ENCODE measurements around the gene TAOK2.

DNA sequence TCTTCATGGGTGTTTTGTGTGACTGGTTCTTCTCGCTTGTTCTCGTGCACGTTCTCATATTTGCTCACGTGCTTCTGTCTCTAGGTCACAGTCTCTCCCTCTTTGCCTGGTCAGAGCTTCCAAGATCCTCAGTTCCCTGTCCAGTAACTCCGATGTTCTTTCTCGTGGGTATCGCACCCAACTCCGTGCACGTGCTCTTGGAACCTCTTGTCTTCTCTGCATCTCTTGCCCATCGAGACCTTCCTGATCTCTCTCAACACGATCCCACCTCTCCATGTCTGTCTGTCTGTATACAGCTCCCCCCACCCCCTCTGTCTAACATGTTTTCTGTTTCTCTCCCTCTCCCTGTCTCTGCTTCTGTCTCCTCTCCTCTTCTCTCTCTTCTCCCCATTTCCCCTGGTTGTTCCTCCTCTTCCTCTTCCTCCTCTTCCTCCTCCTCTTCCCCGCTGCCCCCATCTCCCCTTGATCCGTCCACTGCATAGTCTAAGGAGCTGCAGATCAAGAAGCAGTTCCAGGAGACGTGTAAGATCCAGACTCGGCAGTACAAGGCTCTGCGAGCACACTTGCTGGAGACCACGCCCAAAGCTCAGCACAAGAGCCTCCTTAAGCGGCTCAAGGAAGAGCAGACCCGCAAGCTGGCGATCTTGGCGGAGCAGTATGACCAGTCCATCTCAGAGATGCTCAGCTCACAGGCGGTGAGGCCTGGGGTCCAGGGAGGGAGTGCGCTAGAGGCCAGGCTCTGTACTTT, 15.6 kb downstream of the TAOK2 start:
- TF ChIP-seq, protein P1, sequence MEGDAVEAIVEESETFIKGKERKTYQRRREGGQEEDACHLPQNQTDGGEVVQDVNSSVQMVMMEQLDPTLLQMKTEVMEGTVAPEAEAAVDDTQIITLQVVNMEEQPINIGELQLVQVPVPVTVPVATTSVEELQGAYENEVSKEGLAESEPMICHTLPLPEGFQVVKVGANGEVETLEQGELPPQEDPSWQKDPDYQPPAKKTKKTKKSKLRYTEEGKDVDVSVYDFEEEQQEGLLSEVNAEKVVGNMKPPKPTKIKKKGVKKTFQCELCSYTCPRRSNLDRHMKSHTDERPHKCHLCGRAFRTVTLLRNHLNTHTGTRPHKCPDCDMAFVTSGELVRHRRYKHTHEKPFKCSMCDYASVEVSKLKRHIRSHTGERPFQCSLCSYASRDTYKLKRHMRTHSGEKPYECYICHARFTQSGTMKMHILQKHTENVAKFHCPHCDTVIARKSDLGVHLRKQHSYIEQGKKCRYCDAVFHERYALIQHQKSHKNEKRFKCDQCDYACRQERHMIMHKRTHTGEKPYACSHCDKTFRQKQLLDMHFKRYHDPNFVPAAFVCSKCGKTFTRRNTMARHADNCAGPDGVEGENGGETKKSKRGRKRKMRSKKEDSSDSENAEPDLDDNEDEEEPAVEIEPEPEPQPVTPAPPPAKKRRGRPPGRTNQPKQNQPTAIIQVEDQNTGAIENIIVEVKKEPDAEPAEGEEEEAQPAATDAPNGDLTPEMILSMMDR (IDR thresholded peaks at IDR 0.05): no peak
- TF ChIP-seq POLR2A (IDR thresholded peaks at IDR 0.05) (no peak), EP300 (IDR thresholded peaks at IDR 0.05) (no peak)

Measured in tibial nerve (tissue), 4 donors.